ENCODE data around the gene KCNF1.

DNA sequence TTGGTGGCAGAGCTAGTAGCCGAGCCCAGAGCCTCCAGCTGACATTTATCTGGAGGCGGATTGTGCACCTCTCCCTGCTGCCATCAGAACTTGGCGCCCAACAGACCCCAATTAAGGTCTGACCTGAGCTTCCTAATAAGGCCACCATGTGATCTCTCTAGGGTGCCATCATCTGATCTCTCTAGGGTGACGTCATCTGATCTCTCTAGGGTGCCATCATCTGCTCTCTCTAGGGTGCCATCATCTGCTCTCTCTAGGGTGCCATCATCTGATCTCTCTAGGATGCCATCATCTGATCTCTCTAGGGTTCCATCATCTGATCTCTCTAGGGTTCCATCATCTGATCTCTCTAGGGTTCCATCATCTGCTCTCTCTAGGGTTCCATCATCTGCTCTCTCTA is 6.2 kb downstream of the KCNF1 start:
- TF ChIP-seq CTCF (IDR thresholded peaks at IDR 0.05 in 2 of 3, conservative IDR thresholded peaks at IDR 0.05 in 1 of 3; ENCODE audit: control insufficient read depth in 2 of 3, extremely low read depth in 1 of 3, insufficient read depth in 1 of 3, low read depth in 3 of 3, low read length in 3 of 3) (no peak), SUPT20H (IDR thresholded peaks at IDR 0.05; ENCODE audit: borderline replicate concordance, control insufficient read depth, low read depth, low read length) (no peak), EP300 (IDR thresholded peaks at IDR 0.05; ENCODE audit: borderline replicate concordance in 1 of 2, control insufficient read depth in 1 of 2, low read depth in 2 of 2, low read length in 2 of 2) (no peak), BCL11A (IDR thresholded peaks at IDR 0.05; ENCODE audit: low read depth, low read length) (no peak), RB1 (IDR thresholded peaks at IDR 0.05; ENCODE audit: borderline replicate concordance) (no peak), WRNIP1 (IDR thresholded peaks at IDR 0.05; ENCODE audit: borderline replicate concordance, low read depth, low read length) (no peak), ESRRA (IDR thresholded peaks at IDR 0.05; ENCODE audit: low read length) (no peak), FOXK2 (IDR thresholded peaks at IDR 0.05) (no peak)
